T-helper 1 cell treated with Interleukin-12 subunit alpha and Interleukin-12 subunit beta and Interleukin-4 antibody, amounts not matched to agents 30 ng/mL and 1 ng/mL, for 36 hours (primary cell): Measurements from ENCODE around the gene F9. TPM values are rescaled to one million over a fixed set of nuclear protein-coding genes. Genes with fewer than 3 reads are reported as not detected.
"Not testable (repeated sequence)": the region's sequence is repeated elsewhere in the genome, so short reads cannot be mapped to it uniquely, and the experiment has no call there.

ENCODE experiments used
- intact Hi-C: fragments of 100-400 bp; cut with micrococcal nuclease; formaldehyde crosslinking; loops from one replicate; pipeline ENCODE4 v1.15.1; 2024
- total RNA-seq: library from RNA; stranded (reverse); gene quantifications from 2 replicates; pipeline ENCODE4 v1.2.3, GENCODE V29; 2022

F9 gene
- not detected in 2 replicates for total RNA-seq

DNA sequence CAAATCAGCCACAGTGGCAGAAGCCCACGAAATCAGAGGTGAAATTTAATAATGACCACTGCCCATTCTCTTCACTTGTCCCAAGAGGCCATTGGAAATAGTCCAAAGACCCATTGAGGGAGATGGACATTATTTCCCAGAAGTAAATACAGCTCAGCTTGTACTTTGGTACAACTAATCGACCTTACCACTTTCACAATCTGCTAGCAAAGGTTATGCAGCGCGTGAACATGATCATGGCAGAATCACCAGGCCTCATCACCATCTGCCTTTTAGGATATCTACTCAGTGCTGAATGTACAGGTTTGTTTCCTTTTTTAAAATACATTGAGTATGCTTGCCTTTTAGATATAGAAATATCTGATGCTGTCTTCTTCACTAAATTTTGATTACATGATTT is at the start of gene F9:
Gene F9 (plus strand): TSS at position 190 of the 400 bp plus-strand sequence. CDS start 26 bp downstream, at position 216.
- intact Hi-C loops: no loop called here

DNA sequence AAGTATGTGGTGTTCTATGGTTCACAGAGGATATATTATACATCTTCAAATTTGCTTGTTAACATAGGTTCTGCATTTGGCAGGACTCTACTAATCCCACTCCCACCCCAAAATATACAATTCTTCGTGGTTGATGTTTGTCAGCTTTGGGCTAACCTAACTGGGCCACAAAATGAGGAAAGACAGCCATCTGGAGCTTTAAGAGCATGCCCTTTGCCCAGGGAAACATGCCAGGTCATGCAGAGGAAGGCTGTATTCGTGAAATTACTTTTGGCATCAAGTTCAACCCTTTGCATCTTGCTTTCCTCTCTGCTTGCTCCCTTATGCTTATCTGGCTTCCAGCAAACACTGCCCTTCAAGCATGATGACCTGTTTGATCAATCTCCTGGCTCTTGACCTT is 46.8 kb upstream of the F9 start:
- intact Hi-C loops: no loop called here

DNA sequence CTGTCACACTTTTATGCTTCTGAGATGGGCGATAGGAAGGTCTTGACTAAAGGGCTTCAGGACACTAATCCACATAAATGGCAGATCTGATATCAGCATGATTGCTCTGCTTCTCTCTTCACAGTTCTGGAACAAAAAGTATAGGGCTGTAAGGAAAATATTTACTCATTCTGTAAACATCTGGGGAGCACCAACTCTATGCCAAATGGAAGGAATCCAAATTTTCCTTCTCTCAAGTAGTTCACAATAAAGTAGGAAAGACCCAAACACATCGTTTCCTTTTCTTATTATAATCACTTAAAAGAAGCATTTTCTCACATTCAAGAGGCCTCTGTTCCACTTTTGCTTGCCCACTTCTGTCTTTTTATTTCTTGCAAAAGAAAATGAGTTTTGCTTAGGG is 45.9 kb upstream of the F9 start:
- intact Hi-C loops: no loop called here

DNA sequence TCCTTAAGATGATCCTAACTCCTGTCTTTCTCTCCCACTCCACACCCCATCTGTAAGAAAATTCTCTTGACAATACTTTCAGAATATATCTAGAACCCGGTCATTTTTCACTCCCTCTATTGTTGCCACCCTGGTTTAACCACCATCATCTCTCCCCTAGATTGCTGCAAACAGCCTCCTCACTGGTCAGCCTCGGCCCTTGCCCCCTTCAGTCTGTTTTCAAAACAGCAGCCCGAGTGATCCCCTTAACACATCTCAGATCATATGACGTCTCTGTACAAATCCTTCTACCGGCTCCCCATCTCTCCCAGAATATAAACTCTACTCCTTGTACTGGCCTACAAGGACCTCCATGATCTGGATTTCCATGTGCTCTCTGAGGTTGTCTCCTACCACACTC is 35.2 kb upstream of the F9 start:
- intact Hi-C loops: no loop called here

DNA sequence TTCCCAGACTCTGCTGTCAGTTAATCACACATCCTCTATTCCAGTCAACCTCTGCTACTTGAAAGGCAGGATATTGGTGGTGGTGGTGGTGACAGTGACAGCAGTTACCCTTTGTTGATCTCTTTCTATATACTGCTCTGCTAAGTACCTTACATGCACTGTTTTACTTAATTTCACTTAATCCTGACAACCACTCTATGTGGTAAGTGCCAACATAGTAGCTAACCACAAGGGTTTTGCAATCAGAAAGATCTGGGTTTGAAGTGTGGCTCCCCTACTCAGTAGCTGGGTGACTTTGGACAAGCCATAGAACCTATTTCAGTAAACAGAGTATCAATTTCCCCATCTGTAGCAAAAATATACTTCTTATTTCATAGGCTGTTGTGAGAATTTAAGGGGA is 24.2 kb upstream of the F9 start:
- intact Hi-C loops: no loop called here

DNA sequence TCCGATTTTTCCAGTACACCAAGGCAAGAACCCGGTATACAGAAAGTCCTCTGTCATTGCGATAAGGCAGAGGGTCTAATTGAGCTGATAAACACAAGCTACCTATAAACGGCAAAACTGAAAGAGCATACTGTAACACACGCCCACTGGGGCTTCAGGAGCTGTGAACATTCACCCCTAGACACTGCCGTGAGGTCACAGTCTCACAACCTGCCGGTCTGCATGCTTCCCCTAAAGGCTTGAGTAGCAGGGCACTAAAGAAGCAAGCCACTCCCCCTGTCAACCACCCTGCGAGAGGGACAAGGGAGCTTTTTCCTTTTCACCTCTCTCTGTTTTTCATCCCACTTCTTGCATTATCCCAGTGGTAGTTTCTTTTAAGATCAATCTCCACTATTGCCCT is 22.4 kb upstream of the F9 start:
- intact Hi-C loops: no loop called here

DNA sequence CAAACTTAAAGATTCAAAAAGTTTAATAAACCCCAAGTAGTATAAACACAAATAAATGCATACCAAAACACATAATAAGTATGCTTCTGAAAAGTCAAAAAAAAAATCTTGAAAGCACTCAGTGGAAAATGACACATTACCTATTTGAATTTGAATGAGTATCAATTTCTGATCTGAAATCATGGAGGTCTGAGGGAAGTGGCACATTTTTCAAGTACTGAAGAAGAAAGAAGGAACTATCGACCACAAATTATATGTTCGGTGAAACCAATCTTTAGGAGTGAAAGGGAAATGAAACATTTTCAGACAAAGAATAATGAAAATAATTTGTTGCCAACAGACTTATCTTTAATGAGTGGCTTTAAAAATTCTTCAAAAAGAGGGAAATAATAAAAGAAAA is 12.1 kb upstream of the F9 start:
- intact Hi-C loops: no loop called here

DNA sequence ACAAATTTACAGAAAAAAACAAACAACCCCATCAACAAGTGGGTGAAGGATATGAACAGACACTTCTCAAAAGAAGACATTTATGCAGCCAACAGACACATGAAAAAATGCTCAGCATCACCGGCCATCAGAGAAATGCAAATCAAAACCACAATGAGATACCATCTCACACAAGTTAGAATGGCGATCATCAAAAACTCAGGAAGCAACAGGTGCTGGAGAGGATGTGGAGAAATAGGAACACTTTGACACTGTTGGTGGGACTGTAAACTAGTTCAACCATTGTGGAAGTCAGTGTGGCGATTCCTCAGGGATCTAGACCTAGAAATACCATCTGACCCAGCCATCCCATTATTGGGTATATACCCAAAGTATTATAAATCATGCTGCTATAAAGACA is 1.7 kb upstream of the F9 start:
- intact Hi-C loops: not testable (repeated sequence)

DNA sequence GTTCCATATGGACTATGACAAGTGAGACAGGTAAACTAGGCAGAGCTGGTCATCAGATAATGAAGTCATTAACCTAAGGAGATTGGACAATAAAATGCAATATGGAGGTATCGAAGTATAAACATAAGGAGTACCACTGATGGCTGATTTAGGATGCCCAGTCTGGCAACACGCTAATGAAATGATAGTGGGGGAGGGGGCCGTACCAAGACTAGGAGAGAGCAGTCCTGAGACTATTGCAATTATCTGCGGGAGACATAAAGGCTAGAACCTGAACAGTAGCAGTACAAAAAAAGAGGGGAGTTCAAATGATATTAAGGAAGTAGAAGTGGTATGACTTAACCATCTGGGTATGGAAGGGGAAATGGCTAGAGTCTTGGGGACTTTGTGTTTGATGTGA is 2.3 kb downstream of the F9 start:
- intact Hi-C loops: no loop called here

DNA sequence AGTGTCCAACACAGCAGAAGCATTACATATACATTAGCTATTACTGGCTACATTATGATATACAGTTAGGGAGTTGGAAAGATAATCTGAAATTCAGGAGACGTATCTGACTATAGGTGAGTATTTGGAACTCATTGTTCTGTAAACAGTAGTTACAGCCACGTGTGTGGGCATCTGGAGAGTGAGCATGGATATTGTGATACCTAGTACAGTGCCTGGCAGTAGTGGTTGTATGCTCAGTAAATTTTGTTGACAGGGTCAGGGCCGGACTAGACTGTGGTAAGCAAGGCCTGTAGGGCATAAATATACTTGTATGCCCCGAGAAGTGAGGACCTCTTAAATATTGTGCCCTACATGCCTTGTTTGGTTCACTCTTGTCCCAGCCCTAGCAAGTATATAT is 2.9 kb downstream of the F9 start:
- intact Hi-C loops: no loop called here

DNA sequence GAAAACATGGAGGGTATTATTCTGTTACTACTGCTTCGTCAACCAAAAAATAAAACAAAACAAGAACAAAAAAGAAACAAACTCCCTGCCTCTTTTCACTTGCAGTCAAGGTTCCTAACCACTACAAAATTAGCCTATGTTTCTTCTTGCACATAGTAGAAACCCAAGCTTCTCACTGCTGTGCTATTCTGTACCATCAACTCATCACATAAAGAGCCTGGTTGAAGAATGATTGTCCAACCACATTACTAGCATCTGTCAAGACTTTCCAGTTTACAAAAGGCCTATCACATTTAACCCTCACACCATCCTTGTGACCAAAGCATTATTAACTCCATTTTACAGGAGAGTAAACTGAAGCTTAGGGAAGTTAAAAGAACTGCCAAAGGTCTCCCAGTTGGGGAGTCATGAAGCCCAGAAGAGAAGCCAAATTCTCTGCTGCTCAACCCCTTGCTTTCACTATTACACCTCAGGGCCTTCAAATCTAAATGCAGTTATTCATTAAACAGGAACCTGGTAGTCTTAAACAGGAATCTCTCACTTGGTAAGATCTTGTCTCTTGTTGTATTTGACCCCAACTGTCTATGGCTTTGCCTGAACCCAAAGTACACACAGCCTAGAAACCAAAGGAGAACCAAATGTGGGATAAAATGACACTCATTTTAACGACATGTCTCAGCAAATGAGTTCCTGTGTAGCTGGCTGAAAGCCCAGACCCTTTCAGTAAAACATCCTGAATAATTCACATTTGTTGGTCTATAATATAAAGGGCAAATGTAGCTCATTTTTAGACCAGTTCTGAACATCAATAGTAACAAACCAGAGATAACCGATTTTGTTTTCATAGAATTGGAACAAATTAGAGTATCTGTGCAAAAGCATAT is 8.6 kb downstream of the F9 start:
- intact Hi-C loops: no loop called here

DNA sequence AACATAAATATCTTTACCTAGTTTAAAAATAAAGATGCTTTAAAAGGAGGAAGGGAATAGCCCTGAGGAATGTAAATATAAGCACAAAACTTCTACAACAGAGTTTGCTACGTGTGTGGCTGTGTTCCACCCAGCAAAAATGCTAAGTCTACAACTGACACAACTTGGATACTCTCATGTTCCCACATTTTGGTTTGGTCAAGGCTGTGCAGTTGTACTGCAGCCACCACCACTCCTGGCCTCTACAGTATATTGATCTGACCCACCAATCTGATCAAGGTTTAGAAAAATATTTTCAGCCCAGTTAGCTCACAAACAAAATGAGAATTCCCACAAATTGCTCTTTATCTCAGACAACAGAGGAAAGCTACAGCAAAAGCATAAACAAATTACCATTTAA is 12.1 kb downstream of the F9 start:
- intact Hi-C loops: no loop called here

DNA sequence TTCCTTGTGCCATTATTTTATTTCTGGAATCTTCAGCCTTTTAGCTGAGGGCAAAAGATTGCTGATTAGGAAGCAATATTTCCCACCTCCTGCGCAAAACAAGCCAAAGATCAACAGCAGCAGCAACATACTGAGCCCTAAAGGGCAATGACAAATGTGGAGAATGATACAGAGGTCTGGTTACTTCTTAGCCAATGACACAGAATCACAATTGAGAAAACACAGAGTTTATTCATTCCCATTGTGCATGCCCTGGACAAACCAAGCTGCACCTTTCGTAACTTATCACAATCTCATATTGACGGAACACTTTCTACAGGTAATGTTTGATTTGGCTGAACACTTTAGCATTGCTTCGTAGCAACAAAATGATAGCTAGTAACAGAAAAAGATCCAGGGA is 13.4 kb downstream of the F9 start:
- intact Hi-C loops: no loop called here

DNA sequence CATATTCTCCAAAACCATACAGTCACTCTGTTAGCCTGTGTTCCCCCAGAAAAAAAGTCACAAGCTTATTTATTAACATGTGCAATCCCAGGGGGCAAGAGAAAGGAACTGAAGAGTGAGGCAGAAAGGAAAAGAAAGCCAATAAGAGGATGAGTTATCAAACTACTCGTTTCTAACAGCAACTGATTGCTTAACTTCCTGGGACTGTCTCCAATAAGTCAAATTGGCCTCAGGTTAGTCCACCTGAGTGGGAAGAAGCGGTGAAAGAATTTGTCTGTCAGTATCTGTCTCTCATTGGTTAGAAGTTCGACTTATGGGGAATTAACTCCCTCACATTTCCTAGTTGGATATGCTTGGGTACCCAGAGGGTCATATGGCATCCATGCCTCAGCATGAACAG is 14.1 kb downstream of the F9 start:
- intact Hi-C loops: no loop called here

DNA sequence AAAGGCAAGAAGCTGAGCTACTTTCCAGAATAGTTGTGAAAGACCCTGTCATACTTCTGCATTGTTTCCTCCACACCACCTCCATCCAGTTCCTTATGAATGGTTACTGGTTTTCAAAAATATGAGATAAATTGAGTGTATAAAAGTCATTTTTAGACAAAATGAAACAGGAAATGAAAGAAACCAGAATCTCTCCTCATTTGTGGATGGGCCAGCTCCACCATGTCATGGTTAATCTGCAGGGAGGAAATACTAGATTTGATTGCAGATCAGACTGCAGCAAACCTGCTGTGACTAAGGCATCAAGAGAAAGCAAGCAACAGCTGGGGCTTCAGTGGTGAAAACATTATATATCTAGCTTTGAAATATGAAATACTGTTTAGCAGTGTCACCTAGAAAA is 23.8 kb downstream of the F9 start:
- intact Hi-C loops: no loop called here

DNA sequence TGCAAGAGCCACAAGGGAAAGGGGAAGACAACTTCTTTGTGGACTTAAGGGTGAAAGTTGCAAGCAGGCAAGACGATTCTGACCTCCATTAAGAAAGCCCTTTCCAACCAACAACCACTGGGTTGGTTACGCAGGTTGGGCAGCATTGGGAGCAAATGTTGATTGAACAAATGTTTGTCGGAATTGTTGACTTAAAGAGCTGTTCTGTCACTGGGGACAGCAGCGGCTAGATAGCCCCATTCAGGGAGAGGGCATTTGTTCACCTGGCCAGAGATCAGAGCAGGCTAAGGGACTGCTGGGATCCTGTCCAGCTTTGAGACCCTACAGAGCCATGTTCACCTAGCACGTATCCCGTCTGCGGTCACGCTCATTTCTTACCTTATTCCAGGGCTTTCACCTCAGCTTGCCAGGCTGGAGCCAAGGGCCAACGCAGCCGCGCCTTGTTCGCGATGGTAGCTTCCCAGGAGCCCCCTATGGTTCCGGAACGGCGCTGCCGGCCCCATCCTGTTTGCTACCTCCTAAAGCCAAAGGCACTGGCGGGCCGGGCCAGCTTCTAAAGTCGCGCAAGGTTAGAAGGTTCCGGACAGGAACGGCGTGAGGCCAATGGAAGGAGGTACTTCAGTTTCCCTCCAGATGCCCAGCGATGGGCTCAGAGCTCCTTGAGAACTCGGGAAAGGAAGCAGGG is 24.6 kb downstream of the F9 start:
- intact Hi-C loops: no loop called here

DNA sequence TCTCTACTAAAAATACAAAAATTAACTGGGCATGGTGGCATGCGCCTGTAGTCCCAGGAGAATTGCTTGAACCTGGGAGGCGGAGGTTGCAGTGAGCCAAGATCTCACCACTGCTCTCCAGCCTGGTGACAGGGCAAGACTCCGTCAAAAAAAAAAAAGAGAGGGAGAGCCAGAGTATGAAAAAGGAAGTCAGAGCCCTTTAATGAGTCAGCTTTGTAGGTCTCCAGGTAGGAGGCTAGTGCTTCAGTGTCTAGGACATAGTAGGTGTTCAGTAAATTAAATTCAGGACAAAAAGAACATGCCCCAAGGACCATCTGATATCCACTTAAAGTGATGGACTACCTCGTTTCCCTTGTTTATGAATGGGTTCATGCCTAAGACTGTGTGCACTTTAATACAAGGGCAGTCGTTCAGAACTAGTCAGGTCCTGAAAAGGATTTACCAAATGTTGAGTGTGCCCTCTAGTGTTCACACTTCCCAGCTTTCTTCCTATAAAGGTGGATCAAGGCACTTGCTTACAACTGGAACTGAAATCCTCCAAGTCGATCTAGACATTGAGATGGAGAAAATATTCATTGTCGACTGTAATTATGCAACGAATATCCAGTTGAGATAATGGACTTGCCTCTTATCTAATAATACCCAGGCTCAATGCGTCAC is 29.0 kb downstream of the F9 start:
- intact Hi-C loops: no loop called here

DNA sequence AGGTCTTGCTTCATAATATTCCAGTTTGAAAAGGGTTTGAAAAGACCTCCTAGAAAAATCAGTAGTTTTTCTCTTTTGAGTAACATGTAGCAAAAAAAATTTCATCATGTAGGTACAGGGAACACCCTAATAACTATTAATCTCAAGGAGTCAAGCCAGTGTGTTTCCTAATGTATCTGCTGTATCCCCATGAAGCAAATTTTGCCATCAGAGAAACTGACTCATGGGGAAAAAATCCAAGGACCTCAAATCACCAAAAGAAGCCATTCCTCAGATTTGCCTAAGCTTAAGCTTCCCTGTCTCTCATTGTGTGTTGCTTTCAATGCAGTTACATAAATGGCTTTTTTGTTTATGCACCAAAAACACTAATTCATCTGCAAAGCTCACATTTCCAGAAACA is 29.7 kb downstream of the F9 start:
- intact Hi-C loops: no loop called here

DNA sequence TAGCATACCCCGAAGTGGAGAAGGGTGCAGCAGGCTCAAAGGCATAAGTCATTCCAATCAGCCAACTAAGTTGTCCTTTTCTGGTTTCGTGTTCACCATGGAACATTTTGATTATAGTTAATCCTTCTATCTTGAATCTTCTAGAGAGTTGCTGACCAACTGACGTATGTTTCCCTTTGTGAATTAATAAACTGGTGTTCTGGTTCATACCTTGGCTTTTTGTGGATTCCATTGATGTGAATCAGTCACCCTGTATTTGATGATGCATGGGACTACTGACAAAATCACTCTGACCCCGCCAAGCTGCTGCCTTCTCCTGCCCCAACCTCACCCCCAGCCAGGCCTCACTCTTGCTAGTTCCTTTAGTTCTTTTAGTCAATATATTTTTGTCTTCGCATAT is 32.7 kb downstream of the F9 start:
- intact Hi-C loops: no loop called here

DNA sequence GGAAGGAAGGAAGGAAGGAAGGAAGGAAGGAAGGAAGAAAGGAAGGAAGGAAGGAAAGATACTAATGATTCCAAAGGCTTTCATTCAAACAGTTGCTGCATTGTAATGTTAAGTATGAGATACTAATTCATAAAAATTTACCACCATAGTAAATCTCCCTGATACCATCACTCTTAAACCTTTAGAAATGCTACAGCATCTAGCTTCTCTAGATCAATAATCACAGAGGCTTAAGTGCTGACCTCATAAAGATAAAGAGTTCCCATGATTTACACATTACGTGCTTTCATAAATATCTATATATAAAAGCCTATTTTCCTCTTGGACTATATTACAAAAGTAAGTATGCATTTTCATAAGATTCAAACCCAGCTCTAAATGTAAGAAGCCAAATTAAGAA is 36.4 kb downstream of the F9 start:
- intact Hi-C loops: no loop called here

DNA sequence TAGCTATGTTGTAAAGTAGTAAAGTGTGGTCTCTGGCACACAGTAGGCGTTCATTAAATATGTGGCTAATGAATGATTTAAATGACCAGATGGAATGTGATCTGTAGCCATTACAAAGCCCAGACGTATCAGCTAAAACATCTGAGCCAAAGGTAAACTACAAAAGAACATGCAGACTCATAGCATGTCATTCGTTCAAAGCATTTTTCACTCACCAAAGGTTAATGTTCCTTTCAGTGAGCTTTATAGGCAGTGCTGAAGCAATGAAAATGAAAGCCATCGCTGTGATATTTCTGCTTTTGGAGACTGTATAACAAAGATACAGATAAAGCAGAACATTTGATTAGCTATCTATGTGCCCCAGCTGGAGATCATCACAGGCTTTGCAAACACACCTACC is 50.5 kb downstream of the F9 start:
- intact Hi-C loops: no loop called here

DNA sequence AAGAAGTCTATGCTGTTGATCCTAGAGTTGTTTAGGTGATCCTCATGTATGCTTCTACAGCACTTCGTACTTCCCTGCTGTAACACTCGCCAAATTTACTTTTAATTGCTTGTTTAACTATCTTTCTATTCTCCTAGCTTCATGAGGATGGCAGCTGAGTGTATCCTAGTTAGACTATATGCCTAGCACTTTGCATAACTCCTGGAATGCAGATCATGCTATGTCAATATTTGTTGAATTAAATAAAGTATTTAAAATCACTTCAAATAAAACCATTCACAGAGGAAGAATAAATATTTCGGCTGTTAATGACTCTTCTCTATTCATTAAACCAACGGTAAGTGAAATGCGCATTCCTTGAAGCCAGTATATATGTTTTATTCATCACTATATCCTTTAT is 55.1 kb downstream of the F9 start:
- intact Hi-C loops: no loop called here
